Progenitor cell of endocrine pancreas (in vitro differentiated cells): ENCODE results near the gene TAOK2. TPM values are rescaled to one million over a fixed set of nuclear protein-coding genes. Genes with fewer than 3 reads are reported as not detected.

Experiments used
- DNase-seq: peaks from one replicate; pipeline ENCODE4 v3.0.0; 2021; ENCODE audit warnings: low spot score; ENCODE audit not compliant: unreplicated experiment
- H3K27ac Mint-ChIP-seq: 2 replicates; pipeline ENCODE4 v1.8.0; 2021; ENCODE audit warnings: mild to moderate bottlenecking, moderate library complexity, mixed read lengths
- H3K27me3 Mint-ChIP-seq: 2 replicates; pipeline ENCODE4 v1.8.0; 2021; ENCODE audit warnings: mixed read lengths
- H3K36me3 Mint-ChIP-seq: 2 replicates; pipeline ENCODE4 v1.8.0; 2022; ENCODE audit warnings: mixed read lengths; ENCODE audit not compliant: insufficient read depth
- H3K4me1 Mint-ChIP-seq: 2 replicates; pipeline ENCODE4 v1.8.0; 2021; ENCODE audit warnings: low read depth, mixed read lengths
- H3K4me3 Mint-ChIP-seq: 2 replicates; pipeline ENCODE4 v1.8.0; 2021; ENCODE audit warnings: low read depth, mild to moderate bottlenecking, moderate library complexity, mixed read lengths
- H3K9me3 Mint-ChIP-seq: 2 replicates; pipeline ENCODE4 v1.8.0; 2021; ENCODE audit warnings: low read depth, mixed read lengths
- total RNA-seq: library from RNA; stranded (reverse); gene quantifications from 2 replicates; pipeline ENCODE4 v1.2.1, GENCODE V29; 2021
- TF ChIP-seq, protein P1 (sequence below): fragments of 200-600 bp; sonication (generic); IDR thresholded peaks from one replicate; pipeline ENCODE4 v1.5.0; 2021; ENCODE audit warnings: antibody characterized with exemption, mild to moderate bottlenecking; ENCODE audit not compliant: unreplicated experiment

TAOK2 gene
- total RNA-seq, 1 donor from 2014 or later = 54.0 TPM

- H3K4me1 Mint-ChIP-seq = no peaks in the 10 kb centered on the region
- TF ChIP-seq, protein P1, sequence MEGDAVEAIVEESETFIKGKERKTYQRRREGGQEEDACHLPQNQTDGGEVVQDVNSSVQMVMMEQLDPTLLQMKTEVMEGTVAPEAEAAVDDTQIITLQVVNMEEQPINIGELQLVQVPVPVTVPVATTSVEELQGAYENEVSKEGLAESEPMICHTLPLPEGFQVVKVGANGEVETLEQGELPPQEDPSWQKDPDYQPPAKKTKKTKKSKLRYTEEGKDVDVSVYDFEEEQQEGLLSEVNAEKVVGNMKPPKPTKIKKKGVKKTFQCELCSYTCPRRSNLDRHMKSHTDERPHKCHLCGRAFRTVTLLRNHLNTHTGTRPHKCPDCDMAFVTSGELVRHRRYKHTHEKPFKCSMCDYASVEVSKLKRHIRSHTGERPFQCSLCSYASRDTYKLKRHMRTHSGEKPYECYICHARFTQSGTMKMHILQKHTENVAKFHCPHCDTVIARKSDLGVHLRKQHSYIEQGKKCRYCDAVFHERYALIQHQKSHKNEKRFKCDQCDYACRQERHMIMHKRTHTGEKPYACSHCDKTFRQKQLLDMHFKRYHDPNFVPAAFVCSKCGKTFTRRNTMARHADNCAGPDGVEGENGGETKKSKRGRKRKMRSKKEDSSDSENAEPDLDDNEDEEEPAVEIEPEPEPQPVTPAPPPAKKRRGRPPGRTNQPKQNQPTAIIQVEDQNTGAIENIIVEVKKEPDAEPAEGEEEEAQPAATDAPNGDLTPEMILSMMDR = peak; percentile 72
These were observed 31.9 kb downstream of the TAOK2 start for GRCh38 chr16:30005341-30006094.

GRCh38 chr16:30006095-30006473 is 32.4 kb downstream of the TAOK2 start:
- no peak overlapping the region for H3K27ac Mint-ChIP-seq
- no peaks in the 10 kb centered on the region for H3K4me1 Mint-ChIP-seq
- H3K9me3 Mint-ChIP-seq = no peaks in the 10 kb centered on the region
- H3K36me3 Mint-ChIP-seq = peaks cover 4% of the 10 kb centered on the region
- H3K4me3 Mint-ChIP-seq = no peak overlapping the region
- H3K27me3 Mint-ChIP-seq = peaks cover 28% of the 10 kb centered on the region
- no peak for DNase-seq
- TF ChIP-seq, protein P1 = no peak

More at GRCh38 chr16:30005341-30006094, 31.9 kb downstream of the TAOK2 start:
- Mint-ChIP-seq H3K4me3 (no peak overlapping the region), H3K27me3 (peaks cover 27% of the 10 kb centered on the region), H3K36me3 (peaks cover 4% of the 10 kb centered on the region), H3K27ac (no peak overlapping the region), H3K9me3 (no peaks in the 10 kb centered on the region)
- no peak for DNase-seq

DNA sequence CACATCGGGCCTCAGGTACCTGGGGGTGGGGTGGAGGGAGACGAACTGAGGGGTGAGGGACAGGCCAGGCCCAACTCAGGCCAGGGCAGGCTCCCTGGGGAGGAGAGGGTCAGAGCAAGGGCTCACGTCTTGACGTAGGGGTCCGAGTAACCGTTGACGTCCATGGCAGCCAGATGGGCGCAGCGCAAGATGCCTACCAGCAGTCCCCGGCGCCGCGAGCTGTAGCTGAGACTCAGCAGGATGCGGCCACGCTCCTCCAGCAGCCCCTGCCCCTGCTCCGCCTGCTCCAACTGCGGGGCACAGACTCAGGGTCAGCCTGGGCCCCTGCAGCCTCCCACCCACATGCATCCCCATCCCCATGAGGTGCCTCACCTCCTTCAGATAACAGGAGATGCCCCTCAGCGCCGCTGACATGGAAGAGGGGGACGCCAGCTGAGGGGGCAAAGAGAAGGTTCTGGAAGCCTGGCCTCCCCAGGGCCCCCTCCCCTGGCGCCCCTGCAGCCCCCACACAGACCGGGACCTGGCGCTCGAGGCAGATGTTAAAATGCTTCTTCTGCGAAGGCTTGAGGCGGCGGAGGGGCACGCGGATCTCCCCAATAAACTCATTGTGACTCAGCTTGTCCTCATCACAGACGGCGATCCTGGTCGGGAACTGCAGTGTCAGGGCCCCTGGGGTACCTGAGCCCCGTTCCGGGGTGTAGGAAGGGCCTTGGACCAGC is 33.1 kb downstream of the TAOK2 start:
- Mint-ChIP-seq H3K27ac (no peak overlapping the region), H3K36me3 (peaks cover 4% of the 10 kb centered on the region), H3K4me3 (no peak overlapping the region), H3K27me3 (peaks cover 30% of the 10 kb centered on the region), H3K9me3 (no peaks in the 10 kb centered on the region), H3K4me1 (no peaks in the 10 kb centered on the region)
- TF ChIP-seq, protein P1 = no peak
- DNase-seq = no peak

- Mint-ChIP-seq H3K36me3 (peaks cover 5% of the 10 kb centered on the region), H3K4me3 (no peak overlapping the region), H3K4me1 (peaks cover 3% of the 10 kb centered on the region), H3K27ac (no peak overlapping the region), H3K27me3 (peaks cover 37% of the 10 kb centered on the region), H3K9me3 (no peaks in the 10 kb centered on the region)
- TF ChIP-seq, protein P1 = no peak
- DNase-seq = no peak
These were observed 33.8 kb downstream of the TAOK2 start for GRCh38 chr16:30007378-30007895.

DNA sequence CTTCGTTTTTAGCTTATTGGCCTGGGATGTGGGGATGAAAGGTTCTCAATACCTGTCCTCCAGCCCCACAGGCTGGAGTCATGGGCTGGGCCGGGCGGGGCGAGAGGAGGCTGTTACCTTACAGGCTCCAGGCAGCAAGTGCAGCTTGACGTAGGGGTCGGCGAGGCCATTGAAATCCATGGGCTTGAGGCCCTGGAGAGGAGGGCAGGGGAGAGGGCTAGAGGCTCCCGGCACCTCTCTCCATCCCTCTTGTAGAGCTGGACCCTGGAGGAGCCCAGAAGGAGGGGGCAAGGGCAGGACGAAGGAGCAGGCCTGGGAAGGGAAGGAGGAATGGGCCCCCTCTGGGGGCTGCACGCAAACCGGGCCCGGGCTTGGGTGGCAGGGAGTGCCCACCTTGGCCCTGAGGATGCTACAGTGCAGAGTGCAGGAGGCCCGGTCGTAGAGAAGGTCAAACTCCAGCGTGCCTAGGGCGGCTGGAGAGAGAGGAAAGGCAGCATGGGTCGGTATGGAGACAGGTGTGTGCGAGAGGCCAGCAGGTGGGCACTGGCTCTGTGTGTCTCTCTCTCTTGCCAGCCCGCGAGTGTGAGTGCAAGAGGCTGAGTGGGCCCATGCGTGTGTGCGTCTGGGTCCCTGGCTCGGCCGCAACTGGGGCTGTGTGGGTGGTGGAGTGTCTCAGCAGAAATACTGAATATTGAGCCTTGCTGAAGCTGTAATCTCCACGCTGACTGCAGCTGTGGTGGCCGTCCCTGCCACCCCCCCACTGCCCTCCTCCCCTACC is 35.6 kb downstream of the TAOK2 start:
- H3K27me3 Mint-ChIP-seq = peaks cover 40% of the 10 kb centered on the region
- H3K36me3 Mint-ChIP-seq = peaks cover 2% of the 10 kb centered on the region
- H3K9me3 Mint-ChIP-seq = no peaks in the 10 kb centered on the region
- TF ChIP-seq, protein P1 = no peak
- DNase-seq = no peak
- H3K27ac Mint-ChIP-seq = no peak overlapping the region
- no peak overlapping the region for H3K4me3 Mint-ChIP-seq
- peaks cover 3% of the 10 kb centered on the region for H3K4me1 Mint-ChIP-seq
